Activated naive CD4-positive, alpha-beta T cell treated with Interleukin-2 at 50 U/mL for 16 hours (primary cell): ENCODE data around the gene RBL2.
"Not testable (repeated sequence)": the region's sequence is repeated elsewhere in the genome, so short reads cannot be mapped to it uniquely, and the experiment has no call there.

Experiments
- DNase-seq: peaks from one replicate; pipeline ENCODE4 v3.0.0-alpha.2; 2020

RBL2 gene

DNA sequence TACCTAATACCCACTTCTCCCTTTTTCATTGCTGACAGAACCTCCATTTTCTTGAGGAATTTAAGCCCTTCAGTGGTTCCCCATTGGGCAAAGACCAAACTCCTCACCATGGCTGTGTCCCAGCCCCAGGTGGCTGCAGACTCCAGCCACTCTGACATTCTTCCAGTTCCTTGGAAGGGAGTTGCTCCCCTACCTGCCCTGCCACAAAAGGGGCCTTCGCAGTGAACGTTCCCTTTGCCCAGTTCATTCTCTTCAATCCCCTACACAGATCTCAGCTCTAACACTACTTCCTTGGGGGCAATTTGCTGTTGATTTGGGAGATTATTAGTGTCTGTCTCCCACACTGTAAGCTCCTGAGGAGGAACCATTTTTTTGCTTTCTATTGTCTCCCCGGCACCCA lies 72.0 kb downstream of the RBL2 start:
- DNase-seq = no peak

- no peak for DNase-seq
Observed at GRCh38 chr16:53507464-53508179, 73.4 kb downstream of the RBL2 start.

DNA sequence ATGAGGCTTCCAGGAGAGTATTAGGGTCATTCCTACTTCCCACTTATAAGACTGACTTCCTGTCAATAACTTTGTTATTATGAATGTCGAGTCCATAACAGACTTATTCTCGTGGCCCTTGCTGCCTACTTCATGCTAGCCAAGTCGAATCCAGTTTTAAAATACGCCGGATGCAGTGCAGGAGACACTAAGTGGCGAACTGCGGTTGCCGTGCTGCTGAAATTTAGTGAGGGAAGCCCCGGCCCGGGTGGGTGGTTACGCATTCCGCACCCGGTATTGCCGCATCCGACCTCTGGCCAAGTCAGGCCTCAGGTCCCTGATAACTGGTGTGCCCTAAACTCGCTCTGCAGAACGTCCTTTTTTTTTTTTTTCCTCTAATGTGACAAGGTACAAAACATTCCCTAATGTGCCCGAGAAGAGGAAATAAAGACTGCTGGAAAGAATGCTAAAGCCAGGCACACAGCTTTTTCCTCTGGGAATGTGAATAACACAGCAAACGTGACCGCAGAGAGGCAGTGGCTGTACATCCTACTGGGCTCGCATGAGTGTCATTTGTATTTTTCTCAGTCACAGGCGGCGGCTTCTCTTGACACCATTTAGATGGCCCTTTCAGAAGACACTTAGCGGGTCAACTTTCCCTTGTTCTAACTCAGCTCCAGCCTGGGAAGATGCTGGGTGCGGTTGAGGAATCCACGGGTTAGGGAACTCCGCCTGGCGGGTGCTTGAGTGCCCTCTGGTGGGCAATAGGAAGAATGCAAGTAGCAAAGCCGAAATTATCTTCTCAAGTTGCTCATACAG lies 75.8 kb downstream of the RBL2 start:
- peak; percentile 47 for DNase-seq

DNA sequence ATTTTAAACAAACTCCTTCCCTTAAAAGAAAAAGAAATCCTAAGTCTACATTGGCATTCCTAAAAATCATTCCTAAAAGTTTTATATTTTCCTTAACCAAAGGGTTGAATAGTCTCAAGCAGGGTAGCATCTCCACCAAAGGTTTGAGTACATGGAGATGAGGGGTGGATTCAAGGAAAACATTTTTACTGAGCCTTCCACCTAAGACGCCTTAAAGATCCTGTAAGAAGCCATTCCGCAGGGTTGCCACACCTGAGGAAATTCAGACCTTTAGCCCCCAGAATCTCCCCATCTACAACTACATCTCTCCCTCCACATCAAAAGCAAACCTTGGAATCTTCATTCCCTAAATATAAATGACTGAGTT lies 76.4 kb downstream of the RBL2 start:
- DNase-seq = no peak

DNA sequence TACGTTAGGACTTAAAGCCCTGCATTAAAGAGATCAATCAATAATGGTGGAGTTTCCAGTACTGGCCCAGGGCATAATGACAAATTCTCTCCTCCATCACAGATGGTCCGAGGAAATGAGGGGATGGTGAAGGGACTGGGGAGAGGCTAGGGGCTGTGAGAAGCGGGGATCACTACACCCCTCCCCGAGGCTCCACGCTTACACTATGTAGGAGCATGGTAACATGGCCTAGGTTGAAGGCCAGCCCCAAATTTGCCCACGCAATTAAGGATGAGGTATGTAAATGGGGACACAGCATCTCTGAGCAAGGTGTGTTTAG lies 76.8 kb downstream of the RBL2 start:
- no peak for DNase-seq

- no peak for DNase-seq
Observed at GRCh38 chr16:53511403-53512280, 77.4 kb downstream of the RBL2 start.

GRCh38 chr16:53512795-53513194 lies 78.5 kb downstream of the RBL2 start:
- DNase-seq = not testable (repeated sequence)

DNA sequence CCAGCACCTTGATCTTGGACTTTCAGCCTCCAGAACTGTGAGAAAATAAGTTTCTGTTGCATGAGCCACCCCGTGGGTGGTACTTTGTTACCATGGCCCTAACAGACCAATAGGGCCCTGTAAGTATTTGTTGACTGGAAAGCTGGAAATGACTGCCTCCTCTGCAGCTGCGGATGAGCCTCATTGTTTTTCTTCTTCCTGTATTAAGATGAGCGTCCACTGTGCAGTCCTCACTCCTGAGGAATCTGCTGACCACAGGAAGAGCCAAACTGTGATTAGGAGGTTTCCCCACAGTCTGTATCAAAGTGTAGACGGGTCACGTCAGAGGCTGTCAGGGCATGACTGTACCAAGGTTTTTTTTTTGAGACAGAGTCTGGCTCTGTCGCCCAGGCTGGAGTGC lies 81.0 kb downstream of the RBL2 start:
- no peak for DNase-seq

- no peak for DNase-seq
Observed at GRCh38 chr16:53515811-53516210, 81.5 kb downstream of the RBL2 start.

DNA sequence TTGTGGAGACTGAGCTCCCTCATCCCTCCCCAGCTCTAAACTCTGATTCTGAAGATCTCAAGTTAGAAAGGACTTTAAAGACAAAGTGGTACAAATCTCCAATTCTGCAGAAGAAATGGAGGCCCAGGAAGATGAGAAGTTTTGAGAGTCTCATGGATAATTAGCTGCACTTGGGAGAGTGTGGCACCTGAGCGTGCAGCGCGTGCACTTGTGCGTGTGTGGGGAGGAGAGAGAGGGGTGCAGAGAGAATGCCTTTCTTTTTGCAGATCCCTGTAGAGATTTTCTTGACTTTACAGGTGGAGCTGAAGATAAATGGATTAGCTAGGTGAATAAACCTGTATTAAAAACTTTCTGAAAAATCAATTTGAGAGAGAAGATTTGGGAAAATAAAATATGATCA lies 83.6 kb downstream of the RBL2 start:
- no peak for DNase-seq

DNA sequence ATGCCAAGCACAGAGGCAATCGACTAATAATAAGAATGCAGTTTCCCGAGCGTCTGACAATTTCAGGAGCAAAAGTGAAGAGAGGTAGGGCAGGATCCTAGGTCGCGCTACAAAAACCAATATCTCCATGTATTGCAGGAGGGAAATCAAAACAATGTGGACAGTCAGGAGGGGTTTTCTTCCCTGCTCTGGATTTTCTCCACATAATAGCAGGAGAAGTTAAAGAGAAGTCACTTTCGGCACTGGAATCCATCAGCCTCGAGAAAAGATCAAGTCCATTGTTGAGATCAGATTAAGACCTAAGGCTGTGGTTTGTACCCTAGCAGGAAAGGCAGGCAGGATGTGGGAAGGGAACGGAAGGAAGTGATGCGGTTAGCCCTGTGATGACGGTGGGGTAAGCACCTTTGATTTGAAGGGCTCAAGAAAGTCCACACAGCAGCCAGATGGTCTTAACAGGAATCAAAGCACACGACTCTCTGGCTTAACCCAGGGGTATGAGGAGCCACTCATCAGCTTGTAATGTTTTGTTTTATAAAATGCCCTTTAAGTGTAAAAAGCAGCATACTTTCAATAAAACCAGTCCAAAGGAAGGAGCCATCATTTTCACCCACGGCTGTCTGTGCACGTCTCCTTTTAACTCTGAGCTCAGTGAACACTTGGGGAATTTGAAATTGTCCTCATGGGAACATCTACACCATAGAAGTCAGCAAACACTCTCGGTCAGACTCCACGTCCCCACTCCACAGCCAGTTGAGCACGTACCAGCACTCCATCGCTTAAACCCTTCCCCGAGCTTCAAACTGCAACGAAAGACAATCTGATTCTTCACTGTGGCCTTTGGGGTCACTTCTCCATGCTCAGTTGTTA lies 84.5 kb downstream of the RBL2 start:
- peak; percentile 73 for DNase-seq

GRCh38 chr16:53519417-53520091 lies 85.3 kb downstream of the RBL2 start:
- DNase-seq = no peak

GRCh38 chr16:53523126-53523804 lies 89.0 kb downstream of the RBL2 start:
- no peak for DNase-seq

DNA sequence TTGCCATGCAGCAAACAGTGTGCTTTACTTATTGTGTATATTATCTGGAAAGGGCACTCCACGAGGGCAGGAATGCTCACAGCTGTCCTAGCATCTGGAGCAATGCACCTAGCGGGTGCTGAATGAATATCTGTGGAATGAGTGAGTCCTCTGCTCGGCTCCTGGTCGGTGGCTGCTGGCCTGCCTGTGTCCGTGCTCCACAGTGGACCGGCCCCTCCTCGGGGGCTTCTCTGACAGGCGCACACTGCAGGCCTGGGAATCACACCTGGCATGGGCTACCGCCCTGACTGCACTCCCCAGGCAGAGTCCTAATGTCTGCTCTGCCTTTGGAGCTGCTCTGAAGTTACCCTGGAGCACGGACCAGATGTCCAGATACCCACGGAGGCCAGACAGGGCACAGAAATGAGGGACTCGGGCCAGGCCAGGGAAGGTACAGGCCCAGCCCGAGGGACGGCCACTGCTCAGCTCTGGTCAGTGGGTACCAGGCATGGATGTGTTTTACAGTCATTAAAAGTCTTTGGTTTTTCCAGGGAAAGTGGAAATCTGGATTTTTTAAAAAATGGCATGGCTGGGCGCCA lies 89.8 kb downstream of the RBL2 start:
- DNase-seq = no peak

GRCh38 chr16:53528797-53529196 lies 94.5 kb downstream of the RBL2 start:
- DNase-seq = no peak

DNA sequence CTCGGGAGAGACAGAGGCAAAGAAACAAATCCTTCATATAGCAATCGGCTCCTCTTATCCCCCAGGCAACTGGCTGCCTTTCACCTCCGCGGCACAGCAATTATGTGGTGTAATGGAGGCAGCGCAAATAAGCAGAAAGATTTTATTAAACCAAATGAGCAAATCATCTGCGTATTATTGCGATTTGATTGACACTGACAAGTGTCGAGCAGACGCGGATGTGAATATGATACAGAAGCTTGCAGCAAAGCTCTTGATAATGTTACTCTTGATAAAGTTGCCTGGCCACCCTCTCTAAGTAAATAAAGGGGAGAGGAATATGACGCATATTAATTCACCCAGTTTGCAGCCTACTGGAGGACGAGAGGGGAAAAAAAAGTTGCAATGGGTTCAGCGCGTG lies 95.2 kb downstream of the RBL2 start:
- no peak for DNase-seq

- no peak for DNase-seq
Observed at GRCh38 chr16:53530046-53530445, 95.8 kb downstream of the RBL2 start.

DNA sequence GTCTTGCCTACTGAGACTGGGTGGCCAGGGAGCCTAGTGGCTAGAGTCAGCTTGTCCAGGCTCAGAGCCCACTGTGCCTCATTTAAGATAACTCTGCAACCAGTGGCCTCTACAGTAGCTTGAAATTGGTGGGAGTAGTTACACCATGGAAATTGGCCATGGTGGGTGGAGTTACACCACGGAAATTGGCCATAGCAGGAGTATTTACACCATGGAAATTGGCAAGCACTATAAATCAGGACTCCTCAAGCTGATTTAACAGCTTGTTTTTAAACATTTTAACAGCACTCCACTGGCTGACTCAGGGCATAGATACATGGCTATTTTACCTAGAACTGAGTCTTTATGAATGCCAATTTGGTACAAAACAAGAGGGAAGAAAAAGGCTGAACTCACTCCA lies 96.5 kb downstream of the RBL2 start:
- DNase-seq = no peak

GRCh38 chr16:53534206-53534605 lies 99.9 kb downstream of the RBL2 start:
- no peak for DNase-seq

DNA sequence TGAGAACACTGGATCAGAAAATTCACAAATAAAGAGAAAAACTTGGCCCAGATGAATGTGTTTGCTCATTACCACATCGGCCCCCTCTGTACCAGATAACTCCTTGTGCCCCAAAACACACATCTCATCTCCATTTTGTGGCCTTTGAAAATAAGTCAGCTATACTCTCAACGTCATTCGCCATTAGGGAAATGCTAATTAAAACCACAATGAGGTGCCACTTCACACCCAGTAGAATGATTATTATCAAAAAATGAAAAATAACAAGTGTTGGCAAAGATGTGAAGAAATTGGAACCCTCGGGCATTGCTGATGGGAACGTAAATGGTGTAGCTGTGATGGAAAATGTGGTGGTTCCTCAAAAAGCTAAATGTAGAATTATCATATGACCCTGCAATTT lies 103.4 kb downstream of the RBL2 start:
- no peak for DNase-seq

DNA sequence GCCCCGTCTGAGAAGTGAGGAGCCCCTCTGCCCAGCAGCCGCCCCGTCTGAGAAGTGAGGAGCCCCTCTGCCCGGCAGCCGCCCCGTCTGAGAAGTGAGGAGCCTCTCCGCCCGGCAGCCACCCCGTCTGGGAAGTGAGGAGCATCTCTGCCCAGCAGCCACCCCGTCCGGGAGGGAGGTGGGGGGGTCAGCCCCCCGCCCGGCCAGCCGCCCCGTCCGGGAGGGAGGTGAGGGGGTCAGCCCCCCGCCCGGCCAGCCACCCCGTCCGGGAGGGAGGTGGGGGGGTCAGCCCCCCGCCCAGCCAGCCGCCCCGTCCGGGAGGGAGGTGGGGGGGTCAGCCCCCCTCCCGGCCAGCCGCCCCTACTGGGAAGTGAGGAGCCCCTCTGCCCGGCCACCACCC lies 105.1 kb downstream of the RBL2 start:
- DNase-seq = not testable (repeated sequence)
